Fibroblast of the conjunctiva (primary cell): ENCODE data around the gene RNF113A.
"Not testable (repeated sequence)": the region's sequence is repeated elsewhere in the genome, so short reads cannot be mapped to it uniquely, and the experiment has no call there.

Experiments
- DNase-seq: peaks from one replicate; pipeline ENCODE4 v3.0.0-alpha.2; 2010; ENCODE audit warnings: low read depth

Gene RNF113A

GRCh38 chrX:119871599-119872395 is at the start of gene RNF113A, which contains the start of gene NDUFA1:
Gene RNF113A, minus strand, starts transcription at chrX:119871733. Its CDS starts 120 bp downstream, at chrX:119871613.
Gene NDUFA1, plus strand, starts transcription at chrX:119871832. Its CDS starts 80 bp downstream, at chrX:119871912.
- DNase-seq = peak; percentile 67

- no peak for DNase-seq
These were observed 48.5 kb upstream of the RNF113A start for GRCh38 chrX:119919835-119920585.

- DNase-seq = no peak
These were observed 46.3 kb upstream of the RNF113A start for GRCh38 chrX:119917877-119918276.

- no peak for DNase-seq
These were observed 44.8 kb upstream of the RNF113A start for GRCh38 chrX:119916310-119916709.

GRCh38 chrX:119900976-119901375 is 29.4 kb upstream of the RNF113A start:
- DNase-seq = no peak

- no peak for DNase-seq
These were observed 27.6 kb upstream of the RNF113A start for GRCh38 chrX:119899125-119899524.

GRCh38 chrX:119895843-119896326 is 24.4 kb upstream of the RNF113A start, which contains the start of gene AKAP14:
Gene AKAP14, plus strand, starts transcription at chrX:119895893. Its CDS starts 7,331 bp downstream, at chrX:119903224.
- DNase-seq = no peak

GRCh38 chrX:119891961-119892692 is 20.6 kb upstream of the RNF113A start:
- not testable (repeated sequence) for DNase-seq

GRCh38 chrX:119890626-119891025 is 19.1 kb upstream of the RNF113A start:
- not testable (repeated sequence) for DNase-seq

- DNase-seq = peak; percentile 28
These were observed 16.3 kb upstream of the RNF113A start for GRCh38 chrX:119887721-119888425.

- no peak for DNase-seq
These were observed 14.3 kb upstream of the RNF113A start for GRCh38 chrX:119885554-119886428.

- DNase-seq = peak; percentile 42
These were observed 9.3 kb upstream of the RNF113A start for GRCh38 chrX:119880552-119881437.

GRCh38 chrX:119880076-119880475 is 8.5 kb upstream of the RNF113A start:
- DNase-seq = no peak

GRCh38 chrX:119878740-119879139 is 7.2 kb upstream of the RNF113A start:
- DNase-seq = no peak

GRCh38 chrX:119871245-119871598 is 311 bp downstream of the RNF113A start:
- DNase-seq = no peak

- no peak for DNase-seq
These were observed 854 bp downstream of the RNF113A start for GRCh38 chrX:119870626-119871131.

GRCh38 chrX:119853444-119853843 is 18.1 kb downstream of the RNF113A start:
- DNase-seq = no peak

- peak; percentile 97 for DNase-seq
These were observed 18.9 kb downstream of the RNF113A start, which contains the start of gene UPF3B for GRCh38 chrX:119852382-119853353. Gene UPF3B, minus strand, starts transcription at chrX:119852963. Its CDS starts 35 bp downstream, at chrX:119852928.
